IPS-18c (cell line): Measurements from ENCODE around the gene ARID5B.
"Not testable (repeated sequence)": the region's sequence is repeated elsewhere in the genome, so short reads cannot be mapped to it uniquely, and the experiment has no call there.

Experiments used
- H3K4me3 ChIP-seq: 2 replicates; pipeline ENCODE4 v1.7.0; 2013; ENCODE audit warnings: low read depth, mild to moderate bottlenecking, low read length, moderate library complexity; ENCODE audit not compliant: insufficient read depth
- H3K9me3 ChIP-seq: one replicate; pipeline ENCODE4 v1.6.1; 2013; ENCODE audit warnings: mild to moderate bottlenecking, low read length, moderate library complexity; ENCODE audit not compliant: control insufficient read depth, insufficient read depth

ARID5B gene

GRCh38 chr10:61964949-61965702 lies 63.6 kb downstream of the ARID5B start:
- H3K9me3 ChIP-seq = no peaks in the 10 kb centered on the region
- H3K4me3 ChIP-seq = no peak overlapping the region

GRCh38 chr10:61965703-61966395 lies 64.3 kb downstream of the ARID5B start:
- H3K4me3 ChIP-seq = no peak overlapping the region
- H3K9me3 ChIP-seq = no peaks in the 10 kb centered on the region

GRCh38 chr10:61967298-61967697 lies 65.8 kb downstream of the ARID5B start:
- no peaks in the 10 kb centered on the region for H3K9me3 ChIP-seq
- no peak overlapping the region for H3K4me3 ChIP-seq

- H3K4me3 ChIP-seq = no peak overlapping the region
- no peaks in the 10 kb centered on the region for H3K9me3 ChIP-seq
These were observed 68.9 kb downstream of the ARID5B start for GRCh38 chr10:61970182-61971002.

- H3K4me3 ChIP-seq = no peak overlapping the region
- H3K9me3 ChIP-seq = no peaks in the 10 kb centered on the region
These were observed 69.5 kb downstream of the ARID5B start for GRCh38 chr10:61971003-61971325.

GRCh38 chr10:61973169-61973568 lies 71.7 kb downstream of the ARID5B start:
- Histone ChIP-seq H3K4me3 (no peak overlapping the region), H3K9me3 (no peaks in the 10 kb centered on the region)

GRCh38 chr10:61973906-61974305 lies 72.4 kb downstream of the ARID5B start:
- no peaks in the 10 kb centered on the region for H3K9me3 ChIP-seq
- H3K4me3 ChIP-seq = no peak overlapping the region

- H3K9me3 ChIP-seq = no peaks in the 10 kb centered on the region
- H3K4me3 ChIP-seq = no peak overlapping the region
These were observed 73.3 kb downstream of the ARID5B start for GRCh38 chr10:61974601-61975390.

GRCh38 chr10:61975391-61975932 lies 74.0 kb downstream of the ARID5B start:
- Histone ChIP-seq H3K9me3 (no peaks in the 10 kb centered on the region), H3K4me3 (no peak overlapping the region)

GRCh38 chr10:61976951-61977721 lies 75.6 kb downstream of the ARID5B start:
- not testable (repeated sequence) for H3K9me3 ChIP-seq, H3K4me3 ChIP-seq

GRCh38 chr10:61978965-61979364 lies 77.5 kb downstream of the ARID5B start:
- Histone ChIP-seq H3K4me3 (no peak overlapping the region), H3K9me3 (no peaks in the 10 kb centered on the region)

GRCh38 chr10:61981460-61981859 lies 80.0 kb downstream of the ARID5B start:
- H3K9me3 ChIP-seq = no peaks in the 10 kb centered on the region
- H3K4me3 ChIP-seq = no peak overlapping the region

- Histone ChIP-seq H3K4me3 (no peak overlapping the region), H3K9me3 (no peaks in the 10 kb centered on the region)
These were observed 81.8 kb downstream of the ARID5B start for GRCh38 chr10:61983255-61983654.

- no peaks in the 10 kb centered on the region for H3K9me3 ChIP-seq
- no peak overlapping the region for H3K4me3 ChIP-seq
These were observed 83.4 kb downstream of the ARID5B start for GRCh38 chr10:61984803-61985418.

- H3K9me3 ChIP-seq = no peaks in the 10 kb centered on the region
- no peak overlapping the region for H3K4me3 ChIP-seq
These were observed 84.2 kb downstream of the ARID5B start for GRCh38 chr10:61985715-61986114.

- Histone ChIP-seq H3K9me3 (no peaks in the 10 kb centered on the region), H3K4me3 (0 out of 2 replicates have a peak overlapping the region, but pooled peaks have one; percentile 6)
These were observed 84.9 kb downstream of the ARID5B start for GRCh38 chr10:61986382-61986781.
